GM19468 (cell line): Measurements from ENCODE around the gene DHX30.
"Not testable (repeated sequence)": the region's sequence is repeated elsewhere in the genome, so short reads cannot be mapped to it uniquely, and the experiment has no call there.

ENCODE experiments used
- ATAC-seq: cut with Tn5 transposase; IDR thresholded peaks from one replicate; pipeline ENCODE4 v1.9.1; 2021; ENCODE audit warnings: mild to moderate bottlenecking, moderate library complexity, moderate number of reproducible peaks; ENCODE audit not compliant: unreplicated experiment; ENCODE audit errors: extremely low read depth

DHX30 gene

GRCh38 chr3:47877290-47877689, 74.4 kb downstream of the DHX30 start:
- ATAC-seq = no peak

- ATAC-seq = no peak
These were observed 74.8 kb downstream of the DHX30 start for GRCh38 chr3:47877719-47878118.

GRCh38 chr3:47882338-47882737, 79.4 kb downstream of the DHX30 start:
- ATAC-seq = no peak

DNA sequence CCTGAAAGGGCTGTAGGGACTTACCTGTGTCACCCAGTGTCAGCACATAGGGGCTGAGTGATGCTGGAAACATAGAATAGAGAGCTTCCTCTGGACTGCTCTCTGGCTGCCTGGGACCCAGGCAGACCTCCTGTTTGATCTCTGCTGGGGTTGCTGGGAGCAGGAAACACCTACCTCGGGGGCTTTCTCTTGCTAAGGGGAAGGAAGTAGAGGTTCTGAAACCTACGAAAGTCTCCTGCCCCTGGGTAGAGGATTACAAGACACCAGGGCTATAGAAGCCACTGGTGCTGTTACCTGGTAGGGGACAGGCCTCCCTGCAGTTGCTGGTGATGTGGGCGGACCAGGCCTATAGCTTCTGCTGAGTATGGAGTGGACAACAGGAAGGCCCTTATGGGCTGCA, 81.7 kb downstream of the DHX30 start:
- no peak for ATAC-seq

GRCh38 chr3:47885168-47885567, 82.2 kb downstream of the DHX30 start:
- ATAC-seq = no peak

DNA sequence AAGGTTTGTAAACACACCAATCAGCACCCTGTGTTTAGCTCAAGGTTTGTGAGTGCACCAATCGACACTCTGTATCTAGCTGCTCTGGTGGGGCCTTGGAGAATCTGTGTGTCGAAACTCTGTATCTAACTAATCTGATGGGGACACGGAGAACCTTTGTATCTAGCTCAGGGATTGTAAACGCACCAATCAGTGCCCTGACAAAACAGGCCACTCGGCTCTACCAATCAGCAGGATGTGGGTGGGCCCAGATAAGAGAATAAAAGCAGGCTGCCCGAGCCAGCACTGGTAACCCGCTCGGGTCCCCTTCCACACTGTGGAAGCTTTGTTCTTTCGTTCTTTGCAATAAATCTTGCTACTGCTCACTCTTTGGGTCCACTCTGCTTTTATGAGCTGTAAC, 85.1 kb downstream of the DHX30 start:
- not testable (repeated sequence) for ATAC-seq

GRCh38 chr3:47888986-47889757, 86.2 kb downstream of the DHX30 start:
- ATAC-seq = no peak

DNA sequence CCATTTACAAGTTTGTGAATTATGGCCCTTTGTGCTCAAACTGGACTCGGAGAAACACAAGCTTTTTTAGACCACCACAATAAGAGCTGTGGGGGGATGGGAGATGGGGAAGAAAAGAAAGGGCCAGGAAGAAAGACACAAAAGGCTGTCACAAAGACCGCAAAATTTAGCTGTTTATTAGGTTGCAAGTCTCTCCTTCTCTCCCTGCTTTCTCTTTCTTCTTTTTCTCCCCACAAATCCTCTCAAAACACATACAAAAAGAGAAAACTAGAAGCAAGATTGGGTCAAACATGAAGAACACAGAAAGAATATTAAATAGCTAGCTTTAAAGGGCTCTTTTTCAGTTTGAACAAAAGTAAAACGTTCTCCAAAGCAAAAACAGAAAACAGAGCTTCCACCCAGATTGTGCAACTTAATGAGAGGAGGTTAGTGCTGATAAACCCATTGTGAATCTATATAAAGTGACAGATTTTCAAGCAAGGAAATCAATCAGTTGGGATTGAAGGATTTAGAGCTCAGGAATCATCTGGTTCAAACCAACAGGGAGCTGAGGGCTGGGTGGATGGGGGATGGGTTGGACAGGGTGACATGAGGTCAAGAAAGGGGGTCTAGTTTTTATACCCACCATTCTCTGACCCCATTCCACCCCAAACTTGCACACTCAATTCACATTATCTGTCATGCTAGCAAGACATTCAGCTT, 87.3 kb downstream of the DHX30 start:
- ATAC-seq = no peak

- no peak for ATAC-seq
These were observed 88.1 kb downstream of the DHX30 start for GRCh38 chr3:47890828-47891612.

GRCh38 chr3:47891613-47892005, 88.7 kb downstream of the DHX30 start:
- ATAC-seq = no peak

- ATAC-seq = no peak
These were observed 89.5 kb downstream of the DHX30 start for GRCh38 chr3:47892286-47893040.

DNA sequence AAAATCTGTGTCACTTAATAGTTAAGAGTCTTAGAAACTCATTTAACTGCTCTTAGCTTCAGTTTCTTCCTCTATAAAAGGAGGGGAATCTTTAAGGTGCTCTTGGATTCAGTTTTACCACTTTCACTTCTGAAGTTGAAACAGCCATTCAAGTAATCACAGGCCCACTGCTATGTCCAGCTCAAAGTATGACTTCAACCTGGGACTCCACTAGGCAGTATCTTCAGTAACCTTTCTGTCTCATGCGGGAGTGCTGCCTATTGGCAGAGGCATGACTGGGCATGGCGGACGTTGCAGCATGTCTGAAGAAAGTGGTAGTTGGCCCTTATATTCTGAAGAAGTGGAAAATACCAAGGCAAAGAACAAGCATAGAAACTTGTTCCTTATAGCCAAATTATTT, 92.3 kb downstream of the DHX30 start:
- ATAC-seq = no peak

DNA sequence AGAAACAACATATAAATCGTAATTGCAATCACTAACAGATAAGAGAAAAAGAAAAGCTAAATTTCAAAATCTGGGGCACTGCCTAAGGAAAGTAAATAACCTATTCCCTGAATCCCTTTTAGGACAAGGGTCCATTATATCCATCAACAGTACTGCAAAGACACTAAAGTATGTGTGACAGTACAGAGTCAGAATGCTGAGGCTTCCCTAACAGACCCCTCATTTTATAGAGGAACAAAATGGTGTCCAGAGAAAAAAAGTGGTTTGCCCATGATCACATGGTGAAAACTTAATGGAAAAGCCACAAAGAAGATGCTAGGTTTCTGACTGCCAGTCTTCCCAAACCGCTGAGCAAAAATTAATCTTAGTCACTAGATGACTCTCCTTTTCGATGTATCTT, 93.8 kb downstream of the DHX30 start:
- no peak for ATAC-seq

GRCh38 chr3:47897954-47898353, 95.0 kb downstream of the DHX30 start:
- no peak for ATAC-seq

- no peak for ATAC-seq
These were observed 96.7 kb downstream of the DHX30 start for GRCh38 chr3:47899495-47900108.
